ENCODE data around the gene CCDC33. TPM values are rescaled to one million over a fixed set of nuclear protein-coding genes. Genes with fewer than 3 reads are reported as not detected.

The CCDC33 gene
- total RNA-seq, 1 experiment from 2014 or later, result 10.6 TPM

DNA sequence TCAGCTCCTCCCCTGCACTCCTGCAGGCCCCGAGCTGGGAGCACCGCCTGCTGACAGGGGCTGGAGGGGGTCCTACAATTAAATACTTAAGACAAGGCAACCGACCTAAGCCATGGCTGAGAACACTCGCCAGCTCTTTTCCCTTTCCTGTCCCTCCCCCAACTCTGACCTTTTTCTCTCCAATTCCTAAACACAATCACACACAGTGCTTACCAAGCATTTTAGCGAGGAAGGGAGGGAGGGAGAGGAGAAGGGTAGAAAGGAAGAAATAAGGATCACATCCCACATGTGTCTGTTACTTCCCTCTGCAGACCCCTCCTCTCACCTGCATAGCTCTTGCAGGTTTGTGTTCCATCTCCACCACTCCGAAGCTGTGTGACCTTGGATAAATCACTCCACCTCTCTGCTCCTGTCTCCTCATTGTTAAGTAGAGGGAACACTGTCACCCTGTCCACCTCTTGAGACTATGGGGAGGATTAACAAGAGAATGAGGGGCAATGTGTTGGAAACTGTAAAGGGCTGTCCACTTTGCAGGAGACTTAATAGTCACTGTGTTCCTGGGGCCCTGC lies 67.7 kb downstream of the CCDC33 start:
- CTCF ChIA-PET, result interaction anchor here (0.6 to 6.2 kb wide), 20 partner anchors 8 to 354 kb away, joined by 3 to 53 read pairs (median 6); partner anchors contain the start of genes ISLR2 and STRA6
- DNase-seq (ENCODE audit: low spot score) (no peak), ATAC-seq (no peak)
- H3K36me3 Mint-ChIP-seq, result no peaks in the 10 kb centered on the region
- H3K4me1 Mint-ChIP-seq, result peaks cover 88% of the 10 kb centered on the region
- TF ChIP-seq, protein P1, sequence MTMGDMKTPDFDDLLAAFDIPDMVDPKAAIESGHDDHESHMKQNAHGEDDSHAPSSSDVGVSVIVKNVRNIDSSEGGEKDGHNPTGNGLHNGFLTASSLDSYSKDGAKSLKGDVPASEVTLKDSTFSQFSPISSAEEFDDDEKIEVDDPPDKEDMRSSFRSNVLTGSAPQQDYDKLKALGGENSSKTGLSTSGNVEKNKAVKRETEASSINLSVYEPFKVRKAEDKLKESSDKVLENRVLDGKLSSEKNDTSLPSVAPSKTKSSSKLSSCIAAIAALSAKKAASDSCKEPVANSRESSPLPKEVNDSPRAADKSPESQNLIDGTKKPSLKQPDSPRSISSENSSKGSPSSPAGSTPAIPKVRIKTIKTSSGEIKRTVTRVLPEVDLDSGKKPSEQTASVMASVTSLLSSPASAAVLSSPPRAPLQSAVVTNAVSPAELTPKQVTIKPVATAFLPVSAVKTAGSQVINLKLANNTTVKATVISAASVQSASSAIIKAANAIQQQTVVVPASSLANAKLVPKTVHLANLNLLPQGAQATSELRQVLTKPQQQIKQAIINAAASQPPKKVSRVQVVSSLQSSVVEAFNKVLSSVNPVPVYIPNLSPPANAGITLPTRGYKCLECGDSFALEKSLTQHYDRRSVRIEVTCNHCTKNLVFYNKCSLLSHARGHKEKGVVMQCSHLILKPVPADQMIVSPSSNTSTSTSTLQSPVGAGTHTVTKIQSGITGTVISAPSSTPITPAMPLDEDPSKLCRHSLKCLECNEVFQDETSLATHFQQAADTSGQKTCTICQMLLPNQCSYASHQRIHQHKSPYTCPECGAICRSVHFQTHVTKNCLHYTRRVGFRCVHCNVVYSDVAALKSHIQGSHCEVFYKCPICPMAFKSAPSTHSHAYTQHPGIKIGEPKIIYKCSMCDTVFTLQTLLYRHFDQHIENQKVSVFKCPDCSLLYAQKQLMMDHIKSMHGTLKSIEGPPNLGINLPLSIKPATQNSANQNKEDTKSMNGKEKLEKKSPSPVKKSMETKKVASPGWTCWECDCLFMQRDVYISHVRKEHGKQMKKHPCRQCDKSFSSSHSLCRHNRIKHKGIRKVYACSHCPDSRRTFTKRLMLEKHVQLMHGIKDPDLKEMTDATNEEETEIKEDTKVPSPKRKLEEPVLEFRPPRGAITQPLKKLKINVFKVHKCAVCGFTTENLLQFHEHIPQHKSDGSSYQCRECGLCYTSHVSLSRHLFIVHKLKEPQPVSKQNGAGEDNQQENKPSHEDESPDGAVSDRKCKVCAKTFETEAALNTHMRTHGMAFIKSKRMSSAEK (CRISPR knock-in tag; IDR thresholded peaks at IDR 0.05; ENCODE audit: borderline replicate concordance), result no peak
- TF ChIP-seq, protein P2, sequence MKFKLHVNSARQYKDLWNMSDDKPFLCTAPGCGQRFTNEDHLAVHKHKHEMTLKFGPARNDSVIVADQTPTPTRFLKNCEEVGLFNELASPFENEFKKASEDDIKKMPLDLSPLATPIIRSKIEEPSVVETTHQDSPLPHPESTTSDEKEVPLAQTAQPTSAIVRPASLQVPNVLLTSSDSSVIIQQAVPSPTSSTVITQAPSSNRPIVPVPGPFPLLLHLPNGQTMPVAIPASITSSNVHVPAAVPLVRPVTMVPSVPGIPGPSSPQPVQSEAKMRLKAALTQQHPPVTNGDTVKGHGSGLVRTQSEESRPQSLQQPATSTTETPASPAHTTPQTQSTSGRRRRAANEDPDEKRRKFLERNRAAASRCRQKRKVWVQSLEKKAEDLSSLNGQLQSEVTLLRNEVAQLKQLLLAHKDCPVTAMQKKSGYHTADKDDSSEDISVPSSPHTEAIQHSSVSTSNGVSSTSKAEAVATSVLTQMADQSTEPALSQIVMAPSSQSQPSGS (CRISPR knock-in tag; IDR thresholded peaks at IDR 0.05; ENCODE audit: borderline replicate concordance, low read depth), result no peak
- TF ChIP-seq, protein P3, sequence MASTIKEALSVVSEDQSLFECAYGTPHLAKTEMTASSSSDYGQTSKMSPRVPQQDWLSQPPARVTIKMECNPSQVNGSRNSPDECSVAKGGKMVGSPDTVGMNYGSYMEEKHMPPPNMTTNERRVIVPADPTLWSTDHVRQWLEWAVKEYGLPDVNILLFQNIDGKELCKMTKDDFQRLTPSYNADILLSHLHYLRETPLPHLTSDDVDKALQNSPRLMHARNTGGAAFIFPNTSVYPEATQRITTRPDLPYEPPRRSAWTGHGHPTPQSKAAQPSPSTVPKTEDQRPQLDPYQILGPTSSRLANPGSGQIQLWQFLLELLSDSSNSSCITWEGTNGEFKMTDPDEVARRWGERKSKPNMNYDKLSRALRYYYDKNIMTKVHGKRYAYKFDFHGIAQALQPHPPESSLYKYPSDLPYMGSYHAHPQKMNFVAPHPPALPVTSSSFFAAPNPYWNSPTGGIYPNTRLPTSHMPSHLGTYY (CRISPR knock-in tag; IDR thresholded peaks at IDR 0.05), result no peak
- no peak for TF ChIP-seq ELF4 (CRISPR knock-in tag; IDR thresholded peaks at IDR 0.05; ENCODE audit: low read depth)
- no peak for TF ChIP-seq SP1 (CRISPR knock-in tag; conservative IDR thresholded peaks at IDR 0.05)
- TF ChIP-seq ZNF423 (CRISPR knock-in tag; IDR thresholded peaks at IDR 0.05), result 0 out of 2 replicates have a peak, but pooled peaks have one; percentile 7
- TF ChIP-seq, protein P4, sequence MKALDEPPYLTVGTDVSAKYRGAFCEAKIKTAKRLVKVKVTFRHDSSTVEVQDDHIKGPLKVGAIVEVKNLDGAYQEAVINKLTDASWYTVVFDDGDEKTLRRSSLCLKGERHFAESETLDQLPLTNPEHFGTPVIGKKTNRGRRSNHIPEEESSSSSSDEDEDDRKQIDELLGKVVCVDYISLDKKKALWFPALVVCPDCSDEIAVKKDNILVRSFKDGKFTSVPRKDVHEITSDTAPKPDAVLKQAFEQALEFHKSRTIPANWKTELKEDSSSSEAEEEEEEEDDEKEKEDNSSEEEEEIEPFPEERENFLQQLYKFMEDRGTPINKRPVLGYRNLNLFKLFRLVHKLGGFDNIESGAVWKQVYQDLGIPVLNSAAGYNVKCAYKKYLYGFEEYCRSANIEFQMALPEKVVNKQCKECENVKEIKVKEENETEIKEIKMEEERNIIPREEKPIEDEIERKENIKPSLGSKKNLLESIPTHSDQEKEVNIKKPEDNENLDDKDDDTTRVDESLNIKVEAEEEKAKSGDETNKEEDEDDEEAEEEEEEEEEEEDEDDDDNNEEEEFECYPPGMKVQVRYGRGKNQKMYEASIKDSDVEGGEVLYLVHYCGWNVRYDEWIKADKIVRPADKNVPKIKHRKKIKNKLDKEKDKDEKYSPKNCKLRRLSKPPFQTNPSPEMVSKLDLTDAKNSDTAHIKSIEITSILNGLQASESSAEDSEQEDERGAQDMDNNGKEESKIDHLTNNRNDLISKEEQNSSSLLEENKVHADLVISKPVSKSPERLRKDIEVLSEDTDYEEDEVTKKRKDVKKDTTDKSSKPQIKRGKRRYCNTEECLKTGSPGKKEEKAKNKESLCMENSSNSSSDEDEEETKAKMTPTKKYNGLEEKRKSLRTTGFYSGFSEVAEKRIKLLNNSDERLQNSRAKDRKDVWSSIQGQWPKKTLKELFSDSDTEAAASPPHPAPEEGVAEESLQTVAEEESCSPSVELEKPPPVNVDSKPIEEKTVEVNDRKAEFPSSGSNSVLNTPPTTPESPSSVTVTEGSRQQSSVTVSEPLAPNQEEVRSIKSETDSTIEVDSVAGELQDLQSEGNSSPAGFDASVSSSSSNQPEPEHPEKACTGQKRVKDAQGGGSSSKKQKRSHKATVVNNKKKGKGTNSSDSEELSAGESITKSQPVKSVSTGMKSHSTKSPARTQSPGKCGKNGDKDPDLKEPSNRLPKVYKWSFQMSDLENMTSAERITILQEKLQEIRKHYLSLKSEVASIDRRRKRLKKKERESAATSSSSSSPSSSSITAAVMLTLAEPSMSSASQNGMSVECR (CRISPR knock-in tag; IDR thresholded peaks at IDR 0.05; ENCODE audit: borderline replicate concordance), result no peak
- TF ChIP-seq TP53 (CRISPR knock-in tag; IDR thresholded peaks at IDR 0.05), result no peak
- no peak for TF ChIP-seq GRHL2 (CRISPR knock-in tag; IDR thresholded peaks at IDR 0.05; ENCODE audit: insufficient replicate concordance, severe bottlenecking)
- TF ChIP-seq, protein P5, sequence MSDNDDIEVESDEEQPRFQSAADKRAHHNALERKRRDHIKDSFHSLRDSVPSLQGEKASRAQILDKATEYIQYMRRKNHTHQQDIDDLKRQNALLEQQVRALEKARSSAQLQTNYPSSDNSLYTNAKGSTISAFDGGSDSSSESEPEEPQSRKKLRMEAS (CRISPR knock-in tag; IDR thresholded peaks at IDR 0.05), result 0 out of 2 replicates have a peak, but pooled peaks have one; percentile 11
- no peak for TF ChIP-seq ZNF396 (CRISPR knock-in tag; IDR thresholded peaks at IDR 0.05; ENCODE audit: borderline replicate concordance)
- no peaks in the 10 kb centered on the region for H3K9me3 Mint-ChIP-seq
- H3K27ac Mint-ChIP-seq, result no peak overlapping the region
- no peak overlapping the region for H3K4me3 Mint-ChIP-seq
- POLR2A ChIA-PET, result interaction anchor here (0.9 to 1.5 kb wide), 3 partner anchors 18 to 84 kb away, joined by 3 to 4 read pairs (median 3); no protein-coding TSS in a partner anchor
- H3K27me3 Mint-ChIP-seq (ENCODE audit: low read depth), result peaks cover 58% of the 10 kb centered on the region

DNA sequence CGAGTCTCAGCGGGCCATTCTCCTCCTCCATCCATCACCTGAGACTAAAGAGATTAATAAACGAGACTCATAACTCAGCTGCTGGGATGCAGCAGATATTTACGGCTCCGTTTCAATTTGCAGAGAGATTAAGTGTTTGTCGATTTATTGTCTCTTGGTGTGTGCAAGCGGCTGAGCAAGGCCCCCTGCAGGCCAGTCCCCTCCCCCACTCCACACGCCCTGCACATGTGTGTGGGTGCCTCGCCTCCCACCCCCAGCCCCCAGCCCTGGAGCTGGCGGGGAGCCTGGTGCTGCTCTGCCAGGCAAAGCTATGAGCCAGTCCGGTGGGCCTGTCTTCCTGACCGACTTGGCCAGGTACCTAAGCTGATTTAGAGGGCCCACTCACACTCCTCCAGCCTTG lies 68.3 kb downstream of the CCDC33 start:
- peaks cover 93% of the 10 kb centered on the region for H3K4me1 Mint-ChIP-seq
- ATAC-seq, result no peak
- no peak for DNase-seq (ENCODE audit: low spot score)
- H3K27ac Mint-ChIP-seq, result no peak overlapping the region
- H3K36me3 Mint-ChIP-seq, result no peaks in the 10 kb centered on the region
- POLR2A ChIA-PET, result interaction anchor here (0.6 to 1.5 kb wide), 3 partner anchors 40 to 106 kb away, joined by 3 to 4 read pairs (median 3); no protein-coding TSS in a partner anchor
- CTCF ChIA-PET, result interaction anchor here (0.6 to 6.2 kb wide), 16 partner anchors 9 to 332 kb away, joined by 3 to 53 read pairs (median 7); partner anchors contain the start of genes ISLR, ISLR2 and STRA6
- no peaks in the 10 kb centered on the region for H3K9me3 Mint-ChIP-seq
- peaks cover 60% of the 10 kb centered on the region for H3K27me3 Mint-ChIP-seq (ENCODE audit: low read depth)
- no peak overlapping the region for H3K4me3 Mint-ChIP-seq
- no peak for TF ChIP-seq NR2C2 (CRISPR knock-in tag; IDR thresholded peaks at IDR 0.05)
- no peak for TF ChIP-seq GTF2I (CRISPR knock-in tag; conservative IDR thresholded peaks at IDR 0.05)
- TF ChIP-seq, protein P2 (CRISPR knock-in tag; IDR thresholded peaks at IDR 0.05; ENCODE audit: borderline replicate concordance, low read depth), result no peak
- TF ChIP-seq NFYB (CRISPR knock-in tag; conservative IDR thresholded peaks at IDR 0.05; ENCODE audit: low read depth), result no peak
- TF ChIP-seq ZNF219 (CRISPR knock-in tag; IDR thresholded peaks at IDR 0.05; ENCODE audit: borderline replicate concordance), result no peak
- TF ChIP-seq, protein P6, sequence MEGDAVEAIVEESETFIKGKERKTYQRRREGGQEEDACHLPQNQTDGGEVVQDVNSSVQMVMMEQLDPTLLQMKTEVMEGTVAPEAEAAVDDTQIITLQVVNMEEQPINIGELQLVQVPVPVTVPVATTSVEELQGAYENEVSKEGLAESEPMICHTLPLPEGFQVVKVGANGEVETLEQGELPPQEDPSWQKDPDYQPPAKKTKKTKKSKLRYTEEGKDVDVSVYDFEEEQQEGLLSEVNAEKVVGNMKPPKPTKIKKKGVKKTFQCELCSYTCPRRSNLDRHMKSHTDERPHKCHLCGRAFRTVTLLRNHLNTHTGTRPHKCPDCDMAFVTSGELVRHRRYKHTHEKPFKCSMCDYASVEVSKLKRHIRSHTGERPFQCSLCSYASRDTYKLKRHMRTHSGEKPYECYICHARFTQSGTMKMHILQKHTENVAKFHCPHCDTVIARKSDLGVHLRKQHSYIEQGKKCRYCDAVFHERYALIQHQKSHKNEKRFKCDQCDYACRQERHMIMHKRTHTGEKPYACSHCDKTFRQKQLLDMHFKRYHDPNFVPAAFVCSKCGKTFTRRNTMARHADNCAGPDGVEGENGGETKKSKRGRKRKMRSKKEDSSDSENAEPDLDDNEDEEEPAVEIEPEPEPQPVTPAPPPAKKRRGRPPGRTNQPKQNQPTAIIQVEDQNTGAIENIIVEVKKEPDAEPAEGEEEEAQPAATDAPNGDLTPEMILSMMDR (IDR thresholded peaks at IDR 0.05), result no peak
- no peak for TF ChIP-seq ETV6 (CRISPR knock-in tag; IDR thresholded peaks at IDR 0.05)

Data from WTC11 (cell line).